Mesothelial cell of epicardium (in vitro differentiated cells): Measurements from ENCODE around the gene CEP250. TPM values are rescaled to one million over a fixed set of nuclear protein-coding genes. Genes with fewer than 3 reads are reported as not detected.

Experiments
- DNase-seq, 2 experiments: peaks; one replicate each; pipeline ENCODE4 v3.0.0; 2021; ENCODE audit warnings: low spot score in 2 of 2; ENCODE audit not compliant: unreplicated experiment in 2 of 2
- H3K27ac Mint-ChIP-seq: 2 replicates; pipeline ENCODE4 v1.8.0; 2021; ENCODE audit warnings: mixed read lengths
- H3K27me3 Mint-ChIP-seq: 2 replicates; pipeline ENCODE4 v1.8.0; 2021; ENCODE audit warnings: low read depth, mixed read lengths
- H3K36me3 Mint-ChIP-seq: 2 replicates; pipeline ENCODE4 v1.8.0; 2021; ENCODE audit warnings: mixed read lengths
- H3K4me1 Mint-ChIP-seq: 2 replicates; pipeline ENCODE4 v1.8.0; 2021; ENCODE audit warnings: mixed read lengths
- H3K4me3 Mint-ChIP-seq: 2 replicates; pipeline ENCODE4 v1.8.0; 2021; ENCODE audit warnings: mild to moderate bottlenecking, moderate library complexity, mixed read lengths
- H3K9me3 Mint-ChIP-seq: 2 replicates; pipeline ENCODE4 v1.8.0; 2021; ENCODE audit warnings: mixed read lengths
- total RNA-seq: library from RNA; stranded (reverse); gene quantifications from 3 replicates; pipeline ENCODE4 v1.2.1, GENCODE V29; 2021
- TF ChIP-seq, protein P1 (sequence below): fragments of 200-600 bp; sonication (generic); IDR thresholded peaks from one replicate; pipeline ENCODE4 v1.5.0; 2021; ENCODE audit warnings: antibody characterized with exemption; ENCODE audit not compliant: unreplicated experiment

Gene CEP250
- 65.5 to 69.6 TPM (median 68.4 TPM) in 3 replicates for total RNA-seq

DNA sequence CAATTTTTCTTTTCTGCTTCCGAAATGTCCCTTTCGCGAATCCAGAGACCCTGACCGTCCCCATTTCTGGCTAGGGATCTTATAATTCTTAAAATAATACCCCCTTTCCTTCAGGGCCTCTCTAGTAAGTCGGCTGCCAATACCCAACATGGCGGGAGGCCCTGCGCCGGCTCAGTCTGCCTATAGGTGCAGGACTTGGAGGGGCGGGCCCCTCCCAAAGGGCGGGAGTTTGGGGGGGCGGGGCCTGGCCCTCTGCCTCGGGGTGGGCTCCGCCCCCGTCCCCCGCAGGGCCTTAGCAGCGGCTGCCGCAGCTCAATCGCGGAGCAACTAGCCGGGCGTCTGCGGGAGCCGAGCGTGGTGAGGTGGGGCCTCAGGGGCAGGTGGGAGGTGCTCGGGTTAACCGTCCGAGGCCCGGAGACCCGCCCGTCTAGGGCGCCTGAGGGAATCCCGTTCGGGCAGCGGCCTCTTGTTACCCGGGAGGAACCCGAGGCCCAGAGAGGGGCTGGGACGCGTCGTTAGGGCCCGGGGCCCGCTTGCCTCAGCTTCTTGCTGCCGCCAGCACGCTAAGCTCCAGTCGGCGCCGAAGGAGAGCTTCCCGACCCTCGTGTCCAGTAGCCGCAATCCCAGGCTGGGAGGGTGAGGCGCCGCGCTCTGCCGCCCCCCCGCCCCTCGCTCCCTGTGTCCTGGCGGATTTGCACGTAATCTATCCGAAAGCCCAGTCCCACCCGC lies at the start of gene CEP250:
Gene CEP250, plus strand, starts transcription at position 718 of the 729 bp plus-strand sequence. CDS start 6,770 bp downstream, outside the sequence.
- H3K4me3 Mint-ChIP-seq: peak within 1 kb of the TSS; percentile 91
- TF ChIP-seq, protein P1, sequence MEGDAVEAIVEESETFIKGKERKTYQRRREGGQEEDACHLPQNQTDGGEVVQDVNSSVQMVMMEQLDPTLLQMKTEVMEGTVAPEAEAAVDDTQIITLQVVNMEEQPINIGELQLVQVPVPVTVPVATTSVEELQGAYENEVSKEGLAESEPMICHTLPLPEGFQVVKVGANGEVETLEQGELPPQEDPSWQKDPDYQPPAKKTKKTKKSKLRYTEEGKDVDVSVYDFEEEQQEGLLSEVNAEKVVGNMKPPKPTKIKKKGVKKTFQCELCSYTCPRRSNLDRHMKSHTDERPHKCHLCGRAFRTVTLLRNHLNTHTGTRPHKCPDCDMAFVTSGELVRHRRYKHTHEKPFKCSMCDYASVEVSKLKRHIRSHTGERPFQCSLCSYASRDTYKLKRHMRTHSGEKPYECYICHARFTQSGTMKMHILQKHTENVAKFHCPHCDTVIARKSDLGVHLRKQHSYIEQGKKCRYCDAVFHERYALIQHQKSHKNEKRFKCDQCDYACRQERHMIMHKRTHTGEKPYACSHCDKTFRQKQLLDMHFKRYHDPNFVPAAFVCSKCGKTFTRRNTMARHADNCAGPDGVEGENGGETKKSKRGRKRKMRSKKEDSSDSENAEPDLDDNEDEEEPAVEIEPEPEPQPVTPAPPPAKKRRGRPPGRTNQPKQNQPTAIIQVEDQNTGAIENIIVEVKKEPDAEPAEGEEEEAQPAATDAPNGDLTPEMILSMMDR: no peak
- peaks cover 2% of the 10 kb centered on the region for H3K36me3 Mint-ChIP-seq
- no peaks in the 10 kb centered on the region for H3K27me3 Mint-ChIP-seq
- DNase-seq: peak; percentile 92 to 94
- H3K27ac Mint-ChIP-seq: peak within 1 kb of the TSS; percentile 100
- H3K4me1 Mint-ChIP-seq: peaks cover 39% of the 10 kb centered on the region
- no peaks in the 10 kb centered on the region for H3K9me3 Mint-ChIP-seq

- no peak for DNase-seq
- H3K4me3 Mint-ChIP-seq: no peak overlapping the region
- H3K4me1 Mint-ChIP-seq: peaks cover 2% of the 10 kb centered on the region
- TF ChIP-seq, protein P1: no peak
- no peaks in the 10 kb centered on the region for H3K27me3 Mint-ChIP-seq
- no peak overlapping the region for H3K27ac Mint-ChIP-seq
- peaks cover 21% of the 10 kb centered on the region for H3K9me3 Mint-ChIP-seq
- peaks cover 46% of the 10 kb centered on the region for H3K36me3 Mint-ChIP-seq
Measured at GRCh38 chr20:35405775-35406174, 49.6 kb upstream of the CEP250 start.

DNA sequence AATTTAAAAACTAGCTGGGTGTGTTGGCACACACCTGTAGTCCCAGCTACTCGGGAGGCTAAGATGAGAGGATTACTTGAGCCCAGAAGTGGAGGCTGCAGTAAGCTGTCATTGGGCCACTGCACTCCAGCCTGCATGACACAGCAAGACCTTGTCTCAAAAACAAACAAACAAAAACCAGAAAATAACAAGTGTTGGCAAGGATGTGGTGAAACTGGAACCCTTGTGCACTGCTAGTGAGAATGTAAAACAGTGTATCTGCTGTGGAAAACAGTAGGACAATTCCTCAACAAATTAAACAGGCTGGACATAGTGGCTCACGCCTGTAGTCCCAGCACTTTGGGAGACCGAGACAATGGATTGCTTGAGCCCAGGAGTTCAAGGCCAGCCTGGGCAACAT lies 47.1 kb upstream of the CEP250 start:
- no peaks in the 10 kb centered on the region for H3K27me3 Mint-ChIP-seq
- peaks cover 46% of the 10 kb centered on the region for H3K36me3 Mint-ChIP-seq
- TF ChIP-seq, protein P1: no peak
- DNase-seq: no peak
- peaks cover 11% of the 10 kb centered on the region for H3K4me1 Mint-ChIP-seq
- H3K4me3 Mint-ChIP-seq: no peak overlapping the region
- H3K9me3 Mint-ChIP-seq: peaks cover 21% of the 10 kb centered on the region
- H3K27ac Mint-ChIP-seq: no peak overlapping the region

DNA sequence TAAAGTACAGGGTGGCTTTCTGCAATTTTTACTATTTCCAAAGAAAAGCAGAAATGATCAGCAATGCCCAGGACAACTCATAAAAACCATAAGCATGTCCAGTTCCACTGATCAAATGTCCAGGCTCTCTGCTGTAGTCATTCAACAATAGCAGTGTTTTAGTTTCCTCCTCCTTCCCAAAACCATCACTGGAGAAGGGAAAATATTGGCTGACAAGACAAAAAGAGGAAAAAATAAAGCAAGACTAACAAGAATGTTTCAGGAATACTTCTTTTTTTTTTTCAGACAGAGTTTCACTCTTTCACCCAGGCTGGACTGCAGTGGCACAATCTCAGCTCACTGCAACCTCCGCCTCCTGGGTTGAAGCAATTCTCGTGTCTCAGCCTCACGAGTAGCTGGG lies 45.9 kb upstream of the CEP250 start:
- Mint-ChIP-seq H3K4me1 (peaks cover 11% of the 10 kb centered on the region), H3K4me3 (no peak overlapping the region), H3K27me3 (peaks cover 3% of the 10 kb centered on the region), H3K9me3 (peaks cover 21% of the 10 kb centered on the region), H3K27ac (no peak overlapping the region), H3K36me3 (peaks cover 41% of the 10 kb centered on the region)
- no peak for DNase-seq
- TF ChIP-seq, protein P1: no peak

DNA sequence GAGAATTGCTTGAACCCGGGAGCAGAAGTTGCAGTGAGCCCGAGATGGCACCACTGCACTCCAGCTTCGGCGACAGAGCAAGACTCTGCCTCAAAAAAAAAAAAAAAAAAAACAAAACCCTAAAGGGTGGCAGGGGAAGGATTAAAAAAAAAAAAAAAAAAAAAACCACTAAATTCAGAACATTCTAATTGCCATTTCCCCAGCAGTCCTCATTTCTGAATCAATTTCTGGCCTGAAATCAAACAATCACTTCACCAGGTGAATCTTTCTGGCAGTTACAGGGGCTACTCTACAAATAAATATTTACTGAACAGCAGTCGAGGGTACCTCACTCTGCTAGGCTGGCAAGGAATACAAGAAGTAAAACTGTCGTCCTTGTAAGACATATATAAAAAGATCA lies 44.8 kb upstream of the CEP250 start:
- Mint-ChIP-seq H3K36me3 (peaks cover 32% of the 10 kb centered on the region), H3K4me1 (peaks cover 11% of the 10 kb centered on the region), H3K9me3 (peaks cover 13% of the 10 kb centered on the region), H3K4me3 (peak overlapping the region; percentile 94), H3K27ac (peak overlapping the region; percentile 53), H3K27me3 (peaks cover 9% of the 10 kb centered on the region)
- DNase-seq: no peak
- TF ChIP-seq, protein P1: no peak
